H9 (cell line): Measurements from ENCODE around the gene APPL2. TPM values are rescaled to one million over a fixed set of nuclear protein-coding genes. Genes with fewer than 3 reads are reported as not detected.

Experiments
- DNase-seq: peaks from one replicate; pipeline ENCODE4 v3.0.0-alpha.2; 2017
- H2AFZ ChIP-seq: one replicate; pipeline ENCODE4 v1.6.1; 2013; ENCODE audit warnings: mild to moderate bottlenecking, low read length, control low read depth, moderate library complexity
- H2AK5ac ChIP-seq: 2 replicates; pipeline ENCODE4 v1.6.1; 2013; ENCODE audit warnings: low read length, control low read depth, mixed read lengths; ENCODE audit not compliant: insufficient read length
- H2BK120ac ChIP-seq: one replicate; pipeline ENCODE4 v1.6.1; 2013; ENCODE audit warnings: low read depth, mild to moderate bottlenecking, low read length, control low read depth, inconsistent platforms; ENCODE audit not compliant: poor library complexity, severe bottlenecking
- H2BK12ac ChIP-seq: 2 replicates; pipeline ENCODE4 v1.6.1; 2013; ENCODE audit warnings: low read length, control low read depth, mixed read lengths, low read depth; ENCODE audit not compliant: insufficient read length
- H2BK15ac ChIP-seq: 2 replicates; pipeline ENCODE4 v1.6.1; 2013; ENCODE audit warnings: low read depth, low read length, control low read depth
- H2BK20ac ChIP-seq: one replicate; pipeline ENCODE4 v1.6.1; 2013; ENCODE audit warnings: low read depth, mild to moderate bottlenecking, low read length, control low read depth, inconsistent platforms; ENCODE audit not compliant: poor library complexity, severe bottlenecking
- H2BK5ac ChIP-seq: 2 replicates; pipeline ENCODE4 v1.6.1; 2013; ENCODE audit warnings: low read length, control low read depth, mixed read lengths; ENCODE audit not compliant: insufficient read length
- H3K14ac ChIP-seq: 2 replicates; pipeline ENCODE4 v1.6.1; 2013; ENCODE audit warnings: low read length, control low read depth; ENCODE audit not compliant: insufficient read depth
- H3K18ac ChIP-seq: 2 replicates; pipeline ENCODE4 v1.6.1; 2013; ENCODE audit warnings: low read depth, mild to moderate bottlenecking, mixed read lengths, low read length, control low read depth; ENCODE audit not compliant: insufficient read length
- H3K23ac ChIP-seq: 2 replicates; pipeline ENCODE4 v1.6.1; 2013; ENCODE audit warnings: low read length, control low read depth, mixed read lengths, low read depth; ENCODE audit not compliant: insufficient read length
- H3K23me2 ChIP-seq: 2 replicates; pipeline ENCODE4 v1.6.1; 2013; ENCODE audit warnings: low read depth, mild to moderate bottlenecking, mixed read lengths, low read length, control low read depth; ENCODE audit not compliant: insufficient read length, poor library complexity, severe bottlenecking
- H3K27ac ChIP-seq: 2 replicates; pipeline ENCODE4 v1.5.1; 2013; ENCODE audit warnings: low read length, control low read depth, mixed read lengths, low read depth; ENCODE audit not compliant: insufficient read length
- H3K27me3 ChIP-seq: 2 replicates; pipeline ENCODE4 v1.6.1; 2013; ENCODE audit warnings: low read length, control low read depth, inconsistent platforms; ENCODE audit not compliant: insufficient read depth
- H3K4ac ChIP-seq: 2 replicates; pipeline ENCODE4 v1.6.1; 2013; ENCODE audit warnings: low read depth, mild to moderate bottlenecking, control low read depth, inconsistent platforms, low read length, moderate library complexity
- H3K4me1 ChIP-seq: 2 replicates; pipeline ENCODE4 v1.6.1; 2013; ENCODE audit warnings: low read length, control low read depth, inconsistent platforms; ENCODE audit not compliant: insufficient read depth
- H3K4me2 ChIP-seq: 2 replicates; pipeline ENCODE4 v1.6.1; 2013; ENCODE audit warnings: low read length, control low read depth, mixed read lengths; ENCODE audit not compliant: insufficient read length, insufficient read depth
- H3K56ac ChIP-seq: 2 replicates; pipeline ENCODE4 v1.6.1; 2013; ENCODE audit warnings: low read depth, mild to moderate bottlenecking, mixed read lengths, low read length, control low read depth; ENCODE audit not compliant: insufficient read length
- H3K79me1 ChIP-seq: 2 replicates; pipeline ENCODE4 v1.6.1; 2013; ENCODE audit warnings: low read depth, mild to moderate bottlenecking, moderate library complexity, low read length, control low read depth, inconsistent platforms; ENCODE audit not compliant: insufficient read depth, poor library complexity, severe bottlenecking
- H3K79me2 ChIP-seq: 2 replicates; pipeline ENCODE4 v1.6.1; 2013; ENCODE audit warnings: low read length, control low read depth, inconsistent platforms; ENCODE audit not compliant: insufficient read depth
- H3K9ac ChIP-seq: 2 replicates; pipeline ENCODE4 v1.6.1; 2013; ENCODE audit warnings: low read length, control low read depth, mixed read lengths; ENCODE audit not compliant: insufficient read length; ENCODE audit errors: extremely low read depth
- H3K9me3 ChIP-seq: one replicate; pipeline ENCODE4 v1.6.1; 2013; ENCODE audit warnings: low read depth, low read length, inconsistent platforms; ENCODE audit not compliant: control insufficient read depth
- H3T11ph ChIP-seq: one replicate; pipeline ENCODE4 v1.6.1; 2013; ENCODE audit warnings: mild to moderate bottlenecking, low read length, control low read depth, inconsistent platforms
- H4K20me1 ChIP-seq: one replicate; pipeline ENCODE4 v1.6.1; 2013; ENCODE audit not compliant: control insufficient read depth, insufficient read length, insufficient read depth
- H4K5ac ChIP-seq: 2 replicates; pipeline ENCODE4 v1.6.1; 2013; ENCODE audit warnings: low read depth, mild to moderate bottlenecking, mixed read lengths, low read length, control low read depth; ENCODE audit not compliant: insufficient read length
- H4K8ac ChIP-seq: replicated peaks from 2 replicates; pipeline ENCODE4 v1.6.1; 2013; ENCODE audit warnings: low read length, control low read depth, mixed read lengths, low read depth; ENCODE audit not compliant: insufficient read length
- H4K91ac ChIP-seq: 2 replicates; pipeline ENCODE4 v1.6.1; 2013; ENCODE audit warnings: low read depth, mild to moderate bottlenecking, moderate library complexity, mixed read lengths, low read length, control low read depth; ENCODE audit not compliant: insufficient read length
- H3K27ac Mint-ChIP-seq, 3 experiments: 2 replicates in 2 of 3; 3 replicates in 1 of 3; pipeline ENCODE4 v1.8.0; 2020 to 2021; ENCODE audit warnings: mixed read lengths in 3 of 3, mild to moderate bottlenecking in 1 of 3, moderate library complexity in 1 of 3
- H3K27me3 Mint-ChIP-seq: 2 replicates; pipeline ENCODE4 v1.8.0; 2021; ENCODE audit warnings: low read depth, mild to moderate bottlenecking, moderate library complexity, mixed read lengths
- H3K36me3 Mint-ChIP-seq, 3 experiments: 2 replicates in 2 of 3; 3 replicates in 1 of 3; pipeline ENCODE4 v1.8.0; 2020 to 2021; ENCODE audit warnings: low read depth in 3 of 3, mixed read lengths in 3 of 3; ENCODE audit not compliant: insufficient read depth in 1 of 3
- H3K4me1 Mint-ChIP-seq, 2 experiments: 2 replicates each; pipeline ENCODE4 v1.8.0; 2020; ENCODE audit warnings: mixed read lengths in 2 of 2
- H3K4me3 Mint-ChIP-seq, 2 experiments: 2 replicates in 1 of 2; 3 replicates in 1 of 2; pipeline ENCODE4 v1.8.0; 2020 to 2021; ENCODE audit warnings: mild to moderate bottlenecking in 2 of 2, mixed read lengths in 2 of 2, moderate library complexity in 1 of 2
- H3K9me3 Mint-ChIP-seq, 2 experiments: 2 replicates in 1 of 2; 3 replicates in 1 of 2; pipeline ENCODE4 v1.8.0; 2020; ENCODE audit warnings: mild to moderate bottlenecking in 2 of 2, mixed read lengths in 2 of 2, moderate library complexity in 1 of 2
- WGBS: extraction: QIAGEN DNeasy Blood & Tissue Kit; methylation state at CpG from one replicate; pipeline ENCODE4 v1.1.7; 2013; ENCODE audit warnings: missing lambda C conversion rate, low lambda C conversion rate, mixed read lengths; ENCODE audit not compliant: insufficient read length; ENCODE audit errors: extremely low coverage; 5-methylcytosine and 5-hydroxymethylcytosine counted together
- total RNA-seq: library from RNA; stranded (reverse); gene quantifications from 2 replicates; pipeline ENCODE4 v1.2.1, GENCODE V29; 2021
- TF ChIP-seq, protein P1 (sequence below): fragments of 200-600 bp; sonication (generic); conservative IDR thresholded peaks from 3 replicates; pipeline ENCODE4 v1.8.0; 2021; ENCODE audit warnings: antibody characterized with exemption, mild to moderate bottlenecking

Gene APPL2
- total RNA-seq, 1 experiment from 2014 or later: 18.5 TPM

- no peak overlapping the region for H2BK12ac ChIP-seq
- no peak overlapping the region for H3K4ac ChIP-seq
- no peak for DNase-seq
- H2AK5ac ChIP-seq: no peak overlapping the region
- no peak overlapping the region for H3K23ac ChIP-seq
- Mint-ChIP-seq H3K4me1 (no peaks in the 10 kb centered on the region), H3K36me3 (no peaks in the 10 kb centered on the region), H3K4me3 (no peak overlapping the region), H3K9me3 (no peaks in the 10 kb centered on the region), H3K27ac (no peak overlapping the region), H3K27me3 (peaks cover 2% of the 10 kb centered on the region; the same call in 1 of the 2 replicates)
- no peaks in the 10 kb centered on the region for H3K79me1 ChIP-seq
- H3K56ac ChIP-seq: no peak overlapping the region
- no peaks in the 10 kb centered on the region for H3K79me2 ChIP-seq
- H3T11ph ChIP-seq: no peak overlapping the region
- H3K18ac ChIP-seq: no peak overlapping the region
- no peaks in the 10 kb centered on the region for H3K27me3 ChIP-seq
- H3K14ac ChIP-seq: no peak overlapping the region
- no peak overlapping the region for H2BK15ac ChIP-seq
- no peak overlapping the region for H2BK120ac ChIP-seq
- no peak overlapping the region for H2BK5ac ChIP-seq
- no peak overlapping the region for H4K5ac ChIP-seq
- H3K4me1 ChIP-seq: no peaks in the 10 kb centered on the region
- H2BK20ac ChIP-seq: no peak overlapping the region
- H4K20me1 ChIP-seq: no peaks in the 10 kb centered on the region
- WGBS: no CpG with 5 or more reads among the region's 3 CpGs
- H2AFZ ChIP-seq: no peak overlapping the region
- H3K9ac ChIP-seq: no peak overlapping the region
- H3K4me2 ChIP-seq: no peak overlapping the region
- no peaks in the 10 kb centered on the region for H3K9me3 ChIP-seq
- no peak overlapping the region for H3K27ac ChIP-seq
- H3K23me2 ChIP-seq: no peaks in the 10 kb centered on the region
- H4K91ac ChIP-seq: no peak overlapping the region
- H4K8ac ChIP-seq: no peak overlapping the region
- TF ChIP-seq, protein P1, sequence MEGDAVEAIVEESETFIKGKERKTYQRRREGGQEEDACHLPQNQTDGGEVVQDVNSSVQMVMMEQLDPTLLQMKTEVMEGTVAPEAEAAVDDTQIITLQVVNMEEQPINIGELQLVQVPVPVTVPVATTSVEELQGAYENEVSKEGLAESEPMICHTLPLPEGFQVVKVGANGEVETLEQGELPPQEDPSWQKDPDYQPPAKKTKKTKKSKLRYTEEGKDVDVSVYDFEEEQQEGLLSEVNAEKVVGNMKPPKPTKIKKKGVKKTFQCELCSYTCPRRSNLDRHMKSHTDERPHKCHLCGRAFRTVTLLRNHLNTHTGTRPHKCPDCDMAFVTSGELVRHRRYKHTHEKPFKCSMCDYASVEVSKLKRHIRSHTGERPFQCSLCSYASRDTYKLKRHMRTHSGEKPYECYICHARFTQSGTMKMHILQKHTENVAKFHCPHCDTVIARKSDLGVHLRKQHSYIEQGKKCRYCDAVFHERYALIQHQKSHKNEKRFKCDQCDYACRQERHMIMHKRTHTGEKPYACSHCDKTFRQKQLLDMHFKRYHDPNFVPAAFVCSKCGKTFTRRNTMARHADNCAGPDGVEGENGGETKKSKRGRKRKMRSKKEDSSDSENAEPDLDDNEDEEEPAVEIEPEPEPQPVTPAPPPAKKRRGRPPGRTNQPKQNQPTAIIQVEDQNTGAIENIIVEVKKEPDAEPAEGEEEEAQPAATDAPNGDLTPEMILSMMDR: no peak
Observed at GRCh38 chr12:105259226-105259625, 23.3 kb upstream of the APPL2 start.
